Left lung (tissue), 10 donors: Measurements from ENCODE around the gene TSHZ2. TPM values are rescaled to one million over a fixed set of nuclear protein-coding genes. Genes with fewer than 3 reads are reported as not detected.

Experiments
- ATAC-seq: fragments of 200-7000 bp; cut with Tn5 transposase; one replicate; pipeline ENCODE4 v1.9.1; 2020; ENCODE audit warnings: moderate library complexity
- DNase-seq, 4 donors: peaks; one replicate each; pipeline ENCODE4 v3.0.0-alpha.2; 2013 to 2020
- H3K27ac ChIP-seq, 2 donors: fragments of 200-600 bp; sonication (generic) in 1 of 2; one replicate each; pipeline versions ENCODE4 v1.5.0 to v1.8.0; 2020 to 2021
- H3K27me3 ChIP-seq, 2 donors: fragments of 200-600 bp; sonication (generic) in 1 of 2; one replicate each; pipeline versions ENCODE4 v1.5.0 to v1.8.0; 2020 to 2021
- H3K36me3 ChIP-seq, 2 donors: fragments of 200-600 bp; sonication (generic) in 1 of 2; one replicate each; pipeline versions ENCODE4 v1.5.0 to v1.8.0; 2020 to 2021
- H3K4me1 ChIP-seq, 2 donors: fragments of 200-600 bp; one replicate each; pipeline ENCODE4 v1.8.0; 2021
- H3K4me3 ChIP-seq, 2 donors: fragments of 200-600 bp; sonication (generic) in 1 of 2; one replicate each; pipeline versions ENCODE4 v1.5.0 to v1.8.0; 2020 to 2021; ENCODE audit warnings: mild to moderate bottlenecking in 1 of 2
- H3K9me3 ChIP-seq, 2 donors: fragments of 200-600 bp; sonication (generic) in 1 of 2; one replicate each; pipeline versions ENCODE4 v1.5.0 to v1.8.0; 2020 to 2021
- CTCF ChIP-seq, 2 donors: fragments of 200-600 bp; sonication (generic) in 1 of 2; IDR thresholded peaks; one replicate each; pipeline versions ENCODE4 v1.5.0 to v1.8.0; 2021; ENCODE audit warnings: antibody characterized with exemption in 2 of 2
- intact Hi-C, 2 donors: fragments of 100-400 bp; cut with DNase I; formaldehyde crosslinking; loops; one replicate each; pipeline versions ENCODE4 v1.11.2 to v1.14.2; 2022
- polyA plus RNA-seq, 6 donors: library from polyadenylated mRNA; unstranded; fragments of 120-200 nt; gene quantifications; one replicate each; pipeline ENCODE4 v1.2.1, GENCODE V29; 2013; ENCODE audit not compliant: insufficient read length in 6 of 6
- total RNA-seq, 2 donors: library from RNA; stranded (reverse); fragmentation: NEBNext Ultra II Directional; extraction: Animal tissue kit (Norgen Biotek cat#: 25700); gene quantifications; one replicate each; pipeline ENCODE4 v1.2.1, GENCODE V29; 2021
- donor health status: DM: no; HTN: yes; CAD: no.
- donor health status: DM: no; HTN: no; CAD: no.

Gene TSHZ2
- total and polyA plus RNA-seq, 8 donors, result 7.6 to 20.7 (median 13.9) TPM

DNA sequence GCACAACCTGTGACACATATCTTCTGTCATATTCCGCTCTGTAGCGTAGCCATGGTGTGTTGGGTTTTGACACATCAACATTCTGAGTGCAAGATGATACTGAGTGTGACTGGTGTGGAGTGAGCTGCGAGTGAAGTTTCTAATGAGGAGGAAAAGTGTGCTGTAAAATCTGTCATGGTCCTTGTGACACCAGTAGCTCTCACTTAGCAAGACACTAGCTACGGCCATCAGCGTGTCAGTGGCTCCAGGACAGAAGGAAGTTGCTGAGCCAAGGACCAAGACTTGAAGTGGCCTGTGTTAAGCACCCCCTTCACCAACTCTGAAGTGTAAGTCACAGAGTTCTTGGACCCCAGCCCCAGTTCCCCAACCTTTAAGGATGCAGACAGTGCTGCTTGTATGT lies 72.1 kb downstream of the TSHZ2 start:
- Histone ChIP-seq H3K27me3 (no peaks in the 10 kb centered on the region), H3K36me3 (no peaks in the 10 kb centered on the region), H3K4me1 (no peaks in the 10 kb centered on the region), H3K9me3 (no peaks in the 10 kb centered on the region), H3K4me3 (no peak overlapping the region), H3K27ac (no peak overlapping the region)
- no peak for DNase-seq
- no peak for TF ChIP-seq CTCF (IDR thresholded peaks at IDR 0.05)
- intact Hi-C loops, result no loop called here
- no peak for ATAC-seq

- H3K27ac ChIP-seq, result no peak overlapping the region
- intact Hi-C loops, result no loop called here
- no peaks in the 10 kb centered on the region for H3K27me3 ChIP-seq
- no peaks in the 10 kb centered on the region for H3K4me1 ChIP-seq
- ATAC-seq (no peak), DNase-seq (no peak)
- H3K9me3 ChIP-seq, result no peaks in the 10 kb centered on the region
- no peak overlapping the region for H3K4me3 ChIP-seq
- no peak for TF ChIP-seq CTCF (IDR thresholded peaks at IDR 0.05)
- no peaks in the 10 kb centered on the region for H3K36me3 ChIP-seq
These were observed 73.8 kb downstream of the TSHZ2 start for GRCh38 chr20:53045941-53046340.

GRCh38 chr20:53047203-53047602 lies 75.0 kb downstream of the TSHZ2 start:
- Histone ChIP-seq H3K9me3 (no peaks in the 10 kb centered on the region), H3K27me3 (no peaks in the 10 kb centered on the region), H3K4me3 (no peak overlapping the region), H3K36me3 (no peaks in the 10 kb centered on the region), H3K4me1 (no peaks in the 10 kb centered on the region), H3K27ac (no peak overlapping the region)
- DNase-seq (no peak), ATAC-seq (no peak)
- intact Hi-C loops, result no loop called here
- TF ChIP-seq CTCF (IDR thresholded peaks at IDR 0.05), result no peak

- no peaks in the 10 kb centered on the region for H3K4me1 ChIP-seq
- DNase-seq (no peak), ATAC-seq (no peak)
- TF ChIP-seq CTCF (IDR thresholded peaks at IDR 0.05), result no peak
- H3K27me3 ChIP-seq, result no peaks in the 10 kb centered on the region
- H3K27ac ChIP-seq, result no peak overlapping the region
- no peaks in the 10 kb centered on the region for H3K36me3 ChIP-seq
- H3K4me3 ChIP-seq, result no peak overlapping the region
- no peaks in the 10 kb centered on the region for H3K9me3 ChIP-seq
- intact Hi-C loops, result no loop called here
These were observed 76.2 kb downstream of the TSHZ2 start for GRCh38 chr20:53048387-53048786.

DNA sequence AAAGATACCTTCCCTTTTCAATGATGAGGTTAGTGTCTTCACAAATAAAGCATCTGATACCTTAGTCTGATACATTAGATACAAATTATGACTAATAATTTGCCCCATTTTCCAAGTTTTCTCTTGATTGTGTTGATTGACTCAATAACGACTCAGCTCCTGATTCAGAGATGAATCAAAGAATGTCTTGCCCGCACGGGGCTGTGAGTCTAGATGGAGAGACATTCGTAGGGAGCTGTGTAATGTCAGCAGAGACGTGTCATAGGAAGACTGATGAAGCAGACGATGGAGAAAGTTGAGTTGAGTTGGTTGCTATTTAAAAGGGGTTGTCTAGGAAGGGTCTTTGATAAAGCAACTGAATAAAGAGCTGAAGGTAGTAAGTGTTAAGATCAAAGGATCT lies 78.2 kb downstream of the TSHZ2 start:
- Histone ChIP-seq H3K4me3 (no peak overlapping the region), H3K9me3 (no peaks in the 10 kb centered on the region), H3K4me1 (no peaks in the 10 kb centered on the region), H3K27me3 (no peaks in the 10 kb centered on the region), H3K36me3 (no peaks in the 10 kb centered on the region), H3K27ac (no peak overlapping the region)
- DNase-seq (no peak), ATAC-seq (no peak)
- TF ChIP-seq CTCF (IDR thresholded peaks at IDR 0.05), result no peak
- intact Hi-C loops, result no loop called here
